GM12873 (cell line): Measurements from ENCODE around the gene MT1A.

Source experiments
- CTCF ChIP-seq: IDR thresholded peaks from 2 replicates; pipeline ENCODE4 v1.5.1; 2012; ENCODE audit warnings: low read depth, mild to moderate bottlenecking, moderate library complexity, low read length, control low read depth; ENCODE audit not compliant: insufficient read depth; ENCODE audit errors: missing control alignments

The MT1A gene

GRCh38 chr16:56611281-56611833, 27.1 kb upstream of the MT1A start:
- TF ChIP-seq CTCF: no peak

GRCh38 chr16:56613706-56614105, 24.8 kb upstream of the MT1A start:
- TF ChIP-seq CTCF: no peak

- TF ChIP-seq CTCF: no peak
These were observed 23.9 kb upstream of the MT1A start for GRCh38 chr16:56614549-56614991.

GRCh38 chr16:56615353-56615752, 23.1 kb upstream of the MT1A start:
- no peak for TF ChIP-seq CTCF

GRCh38 chr16:56616608-56617211, 21.8 kb upstream of the MT1A start:
- no peak for TF ChIP-seq CTCF

- no peak for TF ChIP-seq CTCF
These were observed 21.0 kb upstream of the MT1A start for GRCh38 chr16:56617212-56618085.

GRCh38 chr16:56618138-56618537, 20.3 kb upstream of the MT1A start:
- TF ChIP-seq CTCF: no peak
